Lower leg skin (tissue), 4 donors: ENCODE data around the gene HAO1. TPM values are rescaled to one million over a fixed set of nuclear protein-coding genes. Genes with fewer than 3 reads are reported as not detected.

Source experiments
- DNase-seq, 2 donors: peaks; one replicate each; pipeline ENCODE4 v3.0.0-alpha.2; 2019; ENCODE audit warnings: low spot score in 2 of 2
- H3K4me3 ChIP-seq: fragments of 200-600 bp; sonication (generic); 2 replicates; pipeline ENCODE4 v1.5.1; 2017; ENCODE audit warnings: mild to moderate bottlenecking, low read depth; ENCODE audit not compliant: poor library complexity, severe bottlenecking
- CTCF ChIP-seq, 3 donors: fragments of 450-650 bp; IDR thresholded peaks; one replicate each; pipeline ENCODE4 v1.5.1; 2016; ENCODE audit warnings: antibody characterized with exemption in 3 of 3, mild to moderate bottlenecking in 3 of 3, moderate library complexity in 2 of 3
- POLR2A ChIP-seq, 2 donors: fragments of 450-650 bp; IDR thresholded peaks; one replicate each; pipeline ENCODE4 v1.6.1; 2016 to 2017; ENCODE audit warnings: antibody characterized with exemption in 2 of 2, mild to moderate bottlenecking in 1 of 2, moderate library complexity in 1 of 2
- WGBS, 2 donors: methylation state at CpG; one replicate each; pipeline ENCODE4 v1.1.5; 2018; 5-methylcytosine and 5-hydroxymethylcytosine counted together
- intact Hi-C: fragments of 100-400 bp; cut with DNase I; formaldehyde crosslinking; loops from one replicate; pipeline ENCODE4 v1.15.0; 2023; ENCODE audit warnings: low total_unique reads
- total RNA-seq, 4 donors: library from RNA; depleted of rRNA; stranded (reverse); fragments of >200 nt; gene quantifications; one replicate each; pipeline ENCODE4 v1.1.0, GENCODE V29; 2016

The HAO1 gene
- total RNA-seq, 4 donors from 2014 or later, result not detected

- intact Hi-C loops, result no loop called here
- no peak for TF ChIP-seq POLR2A (IDR thresholded peaks at IDR 0.05)
- TF ChIP-seq CTCF (IDR thresholded peaks at IDR 0.05), result no peak
Observed at GRCh38 chr20:7937328-7937727, 2.9 kb downstream of the HAO1 start.

GRCh38 chr20:7935027-7935551 lies 5.2 kb downstream of the HAO1 start:
- WGBS, 2 donors, result 85 to 86% methylated on average over 4 of the region's 4 CpGs
- no peak overlapping the region for H3K4me3 ChIP-seq
- no peak for DNase-seq
- no peak for TF ChIP-seq POLR2A (IDR thresholded peaks at IDR 0.05)
- TF ChIP-seq CTCF (IDR thresholded peaks at IDR 0.05), result no peak
- intact Hi-C loops, result no loop called here

More at GRCh38 chr20:7937328-7937727, 2.9 kb downstream of the HAO1 start:
- H3K4me3 ChIP-seq, result no peak overlapping the region
- WGBS, 2 donors, result 85 to 88% methylated on average over 3 of the region's 3 CpGs
- no peak for DNase-seq

- no peak for TF ChIP-seq CTCF (IDR thresholded peaks at IDR 0.05)
- no peak for TF ChIP-seq POLR2A (IDR thresholded peaks at IDR 0.05)
- 82 to 85% methylated on average over 1 of the region's 1 CpG for WGBS, 2 donors
- H3K4me3 ChIP-seq, result no peak overlapping the region
- no peak for DNase-seq
- intact Hi-C loops, result no loop called here
Observed at GRCh38 chr20:7933346-7933745, 6.9 kb downstream of the HAO1 start.

GRCh38 chr20:7930343-7930742 lies 9.9 kb downstream of the HAO1 start:
- intact Hi-C loops, result no loop called here
- H3K4me3 ChIP-seq, result no peak overlapping the region
- TF ChIP-seq CTCF (IDR thresholded peaks at IDR 0.05) (no peak), POLR2A (IDR thresholded peaks at IDR 0.05) (no peak)
- DNase-seq, result no peak

- H3K4me3 ChIP-seq, result no peak overlapping the region
- DNase-seq, result no peak
- intact Hi-C loops, result no loop called here
- TF ChIP-seq POLR2A (IDR thresholded peaks at IDR 0.05) (no peak), CTCF (IDR thresholded peaks at IDR 0.05) (no peak)
- WGBS, 2 donors, result 11 to 21% methylated on average over 1 of the region's 1 CpG
Observed at GRCh38 chr20:7926767-7927166, 13.5 kb downstream of the HAO1 start.

- H3K4me3 ChIP-seq, result no peak overlapping the region
- no peak for TF ChIP-seq CTCF (IDR thresholded peaks at IDR 0.05)
- TF ChIP-seq POLR2A (IDR thresholded peaks at IDR 0.05), result no peak
- WGBS, 2 donors, result 55 to 58% methylated on average over 3 of the region's 3 CpGs
- no peak for DNase-seq
- intact Hi-C loops, result no loop called here
Observed at GRCh38 chr20:7926323-7926722, 13.9 kb downstream of the HAO1 start.
